Fibroblast of the aortic adventitia (primary cell): Measurements from ENCODE around the gene CUBN. TPM values are rescaled to one million over a fixed set of nuclear protein-coding genes. Genes with fewer than 3 reads are reported as not detected.

Source experiments
- DNase-seq: peaks from one replicate; pipeline ENCODE4 v3.0.0-alpha.2; 2010; ENCODE audit warnings: low read depth
- H3K4me3 ChIP-seq: 2 replicates; pipeline ENCODE4 v1.5.1; 2011; ENCODE audit warnings: low read depth, mild to moderate bottlenecking, control low read depth, low read length, moderate library complexity
- total RNA-seq: library from RNA; depleted of rRNA; stranded (reverse); fragments of >200 nt; gene quantifications from 2 replicates; pipeline ENCODE4 v1.2.3, GENCODE V29; 2012; ENCODE audit warnings: low replicate concordance
- TF ChIP-seq, protein P1 (sequence below): IDR thresholded peaks from 2 replicates; pipeline ENCODE4 v1.5.1; 2011; ENCODE audit warnings: mild to moderate bottlenecking, low read length, control low read depth, inconsistent platforms; ENCODE audit not compliant: insufficient read depth

CUBN gene
- total RNA-seq, 1 donor, result 4.2 TPM

DNA sequence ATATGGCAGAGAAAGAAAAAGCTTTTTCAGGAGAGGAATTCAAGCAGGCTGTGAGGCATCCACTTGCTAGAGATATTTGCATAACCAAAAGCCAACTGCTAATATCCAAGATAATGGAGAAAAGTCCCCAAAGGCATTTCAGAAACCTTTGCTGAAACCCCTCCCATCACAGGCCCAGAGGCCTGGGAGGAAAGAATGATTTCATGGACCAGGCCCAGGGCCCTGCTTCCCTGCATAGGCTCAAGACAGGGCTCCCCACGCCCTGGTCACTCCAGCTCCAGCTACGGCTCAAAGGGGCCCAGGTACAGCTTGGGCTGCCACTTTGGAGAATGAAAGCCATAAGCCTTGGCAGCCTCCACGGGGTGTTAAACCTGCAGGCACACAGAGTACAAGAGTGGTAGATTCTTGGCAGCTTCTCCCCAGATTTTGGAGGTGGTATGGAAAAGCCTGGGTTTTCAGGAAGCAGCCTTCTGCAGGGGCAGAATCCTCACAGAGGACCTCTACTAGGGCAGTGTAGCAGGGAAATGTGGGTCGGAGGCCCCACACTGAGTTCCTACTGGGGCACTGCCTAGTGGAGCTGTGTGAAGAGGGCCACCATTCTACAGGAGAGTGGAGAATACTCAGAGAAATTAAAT is 306.8 kb downstream of the CUBN start:
- no peak overlapping the region for H3K4me3 ChIP-seq
- TF ChIP-seq, protein P1, sequence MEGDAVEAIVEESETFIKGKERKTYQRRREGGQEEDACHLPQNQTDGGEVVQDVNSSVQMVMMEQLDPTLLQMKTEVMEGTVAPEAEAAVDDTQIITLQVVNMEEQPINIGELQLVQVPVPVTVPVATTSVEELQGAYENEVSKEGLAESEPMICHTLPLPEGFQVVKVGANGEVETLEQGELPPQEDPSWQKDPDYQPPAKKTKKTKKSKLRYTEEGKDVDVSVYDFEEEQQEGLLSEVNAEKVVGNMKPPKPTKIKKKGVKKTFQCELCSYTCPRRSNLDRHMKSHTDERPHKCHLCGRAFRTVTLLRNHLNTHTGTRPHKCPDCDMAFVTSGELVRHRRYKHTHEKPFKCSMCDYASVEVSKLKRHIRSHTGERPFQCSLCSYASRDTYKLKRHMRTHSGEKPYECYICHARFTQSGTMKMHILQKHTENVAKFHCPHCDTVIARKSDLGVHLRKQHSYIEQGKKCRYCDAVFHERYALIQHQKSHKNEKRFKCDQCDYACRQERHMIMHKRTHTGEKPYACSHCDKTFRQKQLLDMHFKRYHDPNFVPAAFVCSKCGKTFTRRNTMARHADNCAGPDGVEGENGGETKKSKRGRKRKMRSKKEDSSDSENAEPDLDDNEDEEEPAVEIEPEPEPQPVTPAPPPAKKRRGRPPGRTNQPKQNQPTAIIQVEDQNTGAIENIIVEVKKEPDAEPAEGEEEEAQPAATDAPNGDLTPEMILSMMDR, result no peak
- no peak for DNase-seq

DNA sequence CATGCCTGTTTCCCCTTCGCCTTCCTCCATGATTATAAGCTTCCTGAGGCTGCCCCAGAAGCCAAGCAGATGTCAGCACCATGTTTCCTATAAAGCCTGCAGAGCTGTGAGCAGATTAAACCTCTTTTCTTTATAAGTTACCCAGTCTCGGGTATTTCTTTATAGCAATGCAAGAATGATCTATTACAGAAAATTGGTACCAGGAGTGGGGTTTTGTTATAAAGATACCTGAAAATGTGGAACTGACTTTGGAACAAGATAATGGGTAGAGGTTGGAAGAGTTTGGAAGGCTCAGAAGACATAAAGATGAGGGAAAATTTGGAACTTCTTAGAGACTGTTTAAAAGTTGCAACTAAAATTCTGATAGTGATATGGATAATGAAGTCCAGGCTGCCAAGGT is 307.6 kb downstream of the CUBN start:
- no peak overlapping the region for H3K4me3 ChIP-seq
- DNase-seq, result no peak
- TF ChIP-seq, protein P1, result no peak

DNA sequence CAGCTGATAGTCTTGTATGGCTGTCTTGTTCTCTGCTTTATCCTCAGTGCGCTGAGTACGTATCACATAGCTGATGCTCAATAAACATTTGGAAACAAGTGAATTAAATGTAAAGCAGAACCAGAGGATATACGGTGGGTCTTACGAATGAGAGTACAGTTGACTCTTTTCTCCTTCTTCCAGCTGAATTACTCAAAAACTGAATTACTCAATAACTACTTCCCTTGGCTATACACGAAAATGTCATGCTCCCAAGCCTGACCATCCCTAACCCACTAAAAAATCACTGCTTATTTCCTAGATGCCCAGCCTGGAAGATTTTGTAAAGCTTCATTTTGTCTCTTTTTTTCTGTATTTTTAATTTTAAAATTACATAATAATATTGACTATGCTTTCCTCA is 309.2 kb downstream of the CUBN start:
- no peak overlapping the region for H3K4me3 ChIP-seq
- TF ChIP-seq, protein P1, result no peak
- DNase-seq, result no peak

GRCh38 chr10:16820018-16820417 is 309.6 kb downstream of the CUBN start:
- TF ChIP-seq, protein P1, result no peak
- no peak overlapping the region for H3K4me3 ChIP-seq
- DNase-seq, result no peak

DNA sequence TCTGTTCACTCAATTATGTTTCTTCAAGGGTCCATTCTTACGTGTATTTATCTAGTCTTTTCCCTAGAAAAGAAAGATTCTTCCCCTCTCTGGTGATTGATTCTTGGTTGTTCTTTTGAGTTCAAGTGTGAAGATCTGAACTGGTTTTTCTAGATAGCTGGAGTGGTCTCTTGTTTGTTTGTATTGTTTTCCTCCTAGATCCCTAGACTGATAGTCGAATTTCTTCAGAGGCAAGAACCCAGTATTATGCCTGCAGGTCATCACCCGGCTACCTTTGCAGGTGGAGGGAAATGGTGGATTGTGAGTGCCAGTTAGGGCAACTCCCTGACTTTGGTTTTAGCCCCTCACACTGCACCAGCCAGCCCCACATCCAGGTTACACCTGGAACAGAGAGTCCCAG is 310.2 kb downstream of the CUBN start:
- DNase-seq, result no peak
- no peak overlapping the region for H3K4me3 ChIP-seq
- TF ChIP-seq, protein P1, result no peak

GRCh38 chr10:16819026-16819425 is 310.6 kb downstream of the CUBN start:
- no peak overlapping the region for H3K4me3 ChIP-seq
- TF ChIP-seq, protein P1, result no peak
- no peak for DNase-seq
